GM12878 (cell line): Measurements from ENCODE around the gene RARG. TPM values are rescaled to one million over a fixed set of nuclear protein-coding genes. Genes with fewer than 3 reads are reported as not detected.

ENCODE experiments used
- ASH2L ChIP-seq: fragments of 300-600, 200-600 bp; sonication (generic); IDR thresholded peaks from 2 replicates; pipeline ENCODE4 v1.6.1; 2017; ENCODE audit warnings: low read depth, mild to moderate bottlenecking, borderline replicate concordance
- CEBPZ ChIP-seq: fragments of 150-350 bp; IDR thresholded peaks from 2 replicates; pipeline ENCODE4 v1.6.1; 2016; ENCODE audit warnings: low read depth, low read length
- E4F1 ChIP-seq: fragments of 450-650 bp; IDR thresholded peaks from 2 replicates; pipeline ENCODE4 v1.6.1; 2018; ENCODE audit warnings: borderline replicate concordance, mild to moderate bottlenecking; ENCODE audit not compliant: partially characterized antibody
- FOXM1 ChIP-seq: IDR thresholded peaks from 2 replicates; pipeline ENCODE4 v1.6.1; 2012; ENCODE audit warnings: low read depth, mild to moderate bottlenecking, inconsistent platforms, low read length, moderate library complexity
- GATAD2B ChIP-seq: fragments of 450-650 bp; conservative IDR thresholded peaks from 2 replicates; pipeline ENCODE4 v1.6.1; 2017; ENCODE audit warnings: low read depth, mild to moderate bottlenecking, moderate library complexity
- HCFC1 ChIP-seq: fragments of 150-350 bp; IDR thresholded peaks from 2 replicates; pipeline ENCODE4 v1.6.1; 2014; ENCODE audit warnings: low read length
- MTA2 ChIP-seq: fragments of 450-650 bp; IDR thresholded peaks from 2 replicates; pipeline ENCODE4 v1.6.1; 2016; ENCODE audit warnings: low read depth, mild to moderate bottlenecking, moderate library complexity
- MTA3 ChIP-seq: IDR thresholded peaks from 2 replicates; pipeline ENCODE4 v1.6.1; 2012; ENCODE audit warnings: low read length, inconsistent platforms, borderline replicate concordance
- NBN ChIP-seq: fragments of 450-650 bp; IDR thresholded peaks from 2 replicates; pipeline ENCODE4 v1.6.1; 2016
- NFXL1 ChIP-seq: fragments of 450-650 bp; IDR thresholded peaks from 2 replicates; pipeline ENCODE4 v1.6.1; 2017; ENCODE audit warnings: antibody characterized with exemption, mild to moderate bottlenecking, borderline replicate concordance
- PKNOX1 ChIP-seq: fragments of 450-650 bp; IDR thresholded peaks from 2 replicates; pipeline ENCODE4 v1.6.1; 2016; ENCODE audit warnings: mild to moderate bottlenecking
- POLR2AphosphoS5 ChIP-seq: IDR thresholded peaks from 2 replicates; pipeline ENCODE4 v1.6.1; 2011; ENCODE audit warnings: mild to moderate bottlenecking, low read length, inconsistent platforms
- RELA ChIP-seq: fragments of 450-650 bp; IDR thresholded peaks from 2 replicates; pipeline ENCODE4 v1.8.0; 2014; ENCODE audit warnings: borderline replicate concordance; ENCODE audit not compliant: partially characterized antibody
- SUZ12 ChIP-seq: fragments of 200-600 bp; sonication (generic); IDR thresholded peaks from one replicate; pipeline ENCODE4 v1.6.1; 2018; ENCODE audit warnings: antibody characterized with exemption, mild to moderate bottlenecking; ENCODE audit not compliant: unreplicated experiment
- WRNIP1 ChIP-seq: IDR thresholded peaks from 2 replicates; pipeline ENCODE4 v1.6.1; 2011; ENCODE audit warnings: low read depth, low read length, improper control_type of control experiment, borderline replicate concordance
- ZNF24 ChIP-seq: fragments of 450-650 bp; IDR thresholded peaks from 2 replicates; pipeline ENCODE4 v1.6.1; 2017; ENCODE audit warnings: antibody characterized with exemption, mild to moderate bottlenecking
- polyA plus RNA-seq, 11 experiments: library from polyadenylated mRNA; depleted of rRNA in 4 of 11; unstranded in 6 of 11; stranded (reverse) in 5 of 11; fragments of >200 nt; fragmentation: Nextera tagmentation in 4 of 11; fragmentation: Illumina TruSeq in 1 of 11; extraction: Ambion mirVana in 4 of 11; extraction: Trizol in 1 of 11; gene quantifications; 1 replicate in 1 of 11; 2 replicates in 10 of 11; pipeline versions ENCODE4 v1.2.1 to v1.2.3, GENCODE V29; 2011 to 2016; ENCODE audit warnings: inconsistent platforms in 2 of 11, missing spikeins in 2 of 11, low read depth in 1 of 11
- total RNA-seq, 4 experiments: library from RNA; depleted of rRNA in 3 of 4; stranded (reverse); fragments of >200 nt in 3 of 4; fragmentation: Illumina TruSeq in 1 of 4; extraction: Trizol in 1 of 4; gene quantifications; 2 replicates each; pipeline versions ENCODE4 v1.2.1 to v1.2.3, GENCODE V29; 2013 to 2021
- TF ChIP-seq, protein P1 (sequence below): fragments of 450-650 bp; IDR thresholded peaks from 2 replicates; pipeline ENCODE4 v1.6.1; 2017; ENCODE audit warnings: mild to moderate bottlenecking, low read depth, inconsistent platforms; ENCODE audit not compliant: poor library complexity, severe bottlenecking
- TF ChIP-seq, protein P2 (sequence below): fragments of 450-650 bp; conservative IDR thresholded peaks from 2 replicates; pipeline ENCODE4 v1.6.1; 2017; ENCODE audit warnings: mild to moderate bottlenecking, moderate library complexity

Gene RARG
- total and polyA plus RNA-seq, 10 of the 15 experiments (the other 5 are each of a cell fraction or from before 2014, with no cell fraction given), result 0.27 to 8.1 (median 4.1) TPM

- TF ChIP-seq, protein P1, sequence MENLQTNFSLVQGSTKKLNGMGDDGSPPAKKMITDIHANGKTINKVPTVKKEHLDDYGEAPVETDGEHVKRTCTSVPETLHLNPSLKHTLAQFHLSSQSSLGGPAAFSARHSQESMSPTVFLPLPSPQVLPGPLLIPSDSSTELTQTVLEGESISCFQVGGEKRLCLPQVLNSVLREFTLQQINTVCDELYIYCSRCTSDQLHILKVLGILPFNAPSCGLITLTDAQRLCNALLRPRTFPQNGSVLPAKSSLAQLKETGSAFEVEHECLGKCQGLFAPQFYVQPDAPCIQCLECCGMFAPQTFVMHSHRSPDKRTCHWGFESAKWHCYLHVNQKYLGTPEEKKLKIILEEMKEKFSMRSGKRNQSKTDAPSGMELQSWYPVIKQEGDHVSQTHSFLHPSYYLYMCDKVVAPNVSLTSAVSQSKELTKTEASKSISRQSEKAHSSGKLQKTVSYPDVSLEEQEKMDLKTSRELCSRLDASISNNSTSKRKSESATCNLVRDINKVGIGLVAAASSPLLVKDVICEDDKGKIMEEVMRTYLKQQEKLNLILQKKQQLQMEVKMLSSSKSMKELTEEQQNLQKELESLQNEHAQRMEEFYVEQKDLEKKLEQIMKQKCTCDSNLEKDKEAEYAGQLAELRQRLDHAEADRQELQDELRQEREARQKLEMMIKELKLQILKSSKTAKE, result no peak
- no peak for TF ChIP-seq RELA
- no peak; the same call in 1 of the 2 replicates for TF ChIP-seq GATAD2B
- peak; percentile 22; the same call in 1 of the 2 replicates for TF ChIP-seq FOXM1
- TF ChIP-seq ASH2L, result 0 out of 2 replicates have a peak, but pooled peaks have one; percentile 82
- TF ChIP-seq, protein P2, sequence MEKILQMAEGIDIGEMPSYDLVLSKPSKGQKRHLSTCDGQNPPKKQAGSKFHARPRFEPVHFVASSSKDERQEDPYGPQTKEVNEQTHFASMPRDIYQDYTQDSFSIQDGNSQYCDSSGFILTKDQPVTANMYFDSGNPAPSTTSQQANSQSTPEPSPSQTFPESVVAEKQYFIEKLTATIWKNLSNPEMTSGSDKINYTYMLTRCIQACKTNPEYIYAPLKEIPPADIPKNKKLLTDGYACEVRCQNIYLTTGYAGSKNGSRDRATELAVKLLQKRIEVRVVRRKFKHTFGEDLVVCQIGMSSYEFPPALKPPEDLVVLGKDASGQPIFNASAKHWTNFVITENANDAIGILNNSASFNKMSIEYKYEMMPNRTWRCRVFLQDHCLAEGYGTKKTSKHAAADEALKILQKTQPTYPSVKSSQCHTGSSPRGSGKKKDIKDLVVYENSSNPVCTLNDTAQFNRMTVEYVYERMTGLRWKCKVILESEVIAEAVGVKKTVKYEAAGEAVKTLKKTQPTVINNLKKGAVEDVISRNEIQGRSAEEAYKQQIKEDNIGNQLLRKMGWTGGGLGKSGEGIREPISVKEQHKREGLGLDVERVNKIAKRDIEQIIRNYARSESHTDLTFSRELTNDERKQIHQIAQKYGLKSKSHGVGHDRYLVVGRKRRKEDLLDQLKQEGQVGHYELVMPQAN, result no peak; the same call in 1 of the 2 replicates
- TF ChIP-seq ZNF24, result no peak
- TF ChIP-seq POLR2AphosphoS5, result peak; percentile 83
- TF ChIP-seq NFXL1, result 0 out of 2 replicates have a peak, but pooled peaks have one; percentile 79
- TF ChIP-seq NBN, result peak; percentile 45; the same call in 1 of the 2 replicates
- peak; percentile 63 for TF ChIP-seq MTA2
- no peak for TF ChIP-seq MTA3
- no peak for TF ChIP-seq WRNIP1
- TF ChIP-seq SUZ12, result no peak
- peak; percentile 76 for TF ChIP-seq HCFC1
- TF ChIP-seq E4F1, result peak; percentile 58
- no peak for TF ChIP-seq CEBPZ
- 0 out of 2 replicates have a peak, but pooled peaks have one; percentile 18 for TF ChIP-seq PKNOX1
These were observed 51.6 kb downstream of the RARG start, which contains the start of the genes CSAD and ZNF740 (continued) for GRCh38 chr12:53180220-53180930.
